Type B pancreatic cell (in vitro differentiated cells): Measurements from ENCODE around the gene SLC41A3. TPM values are rescaled to one million over a fixed set of nuclear protein-coding genes. Genes with fewer than 3 reads are reported as not detected.
"Not testable (repeated sequence)": the region's sequence is repeated elsewhere in the genome, so short reads cannot be mapped to it uniquely, and the experiment has no call there.

ENCODE experiments used
- DNase-seq: peaks from one replicate; pipeline ENCODE4 v3.0.0; 2021; ENCODE audit warnings: mixed read lengths; ENCODE audit not compliant: unreplicated experiment; ENCODE audit errors: extremely low spot score
- H3K27ac Mint-ChIP-seq: 2 replicates; pipeline ENCODE4 v1.8.0; 2021; ENCODE audit warnings: mild to moderate bottlenecking, mixed read lengths
- H3K27me3 Mint-ChIP-seq: 2 replicates; pipeline ENCODE4 v1.8.0; 2021; ENCODE audit warnings: mixed read lengths
- H3K36me3 Mint-ChIP-seq: 2 replicates; pipeline ENCODE4 v1.8.0; 2021; ENCODE audit warnings: mixed read lengths
- H3K4me1 Mint-ChIP-seq: one replicate; pipeline ENCODE4 v1.8.0; 2021; ENCODE audit warnings: mixed read lengths; ENCODE audit not compliant: unreplicated experiment
- H3K4me3 Mint-ChIP-seq: 2 replicates; pipeline ENCODE4 v1.8.0; 2021; ENCODE audit warnings: mild to moderate bottlenecking, mixed read lengths
- H3K9me3 Mint-ChIP-seq: 2 replicates; pipeline ENCODE4 v1.8.0; 2021; ENCODE audit warnings: mixed read lengths
- CTCF ChIP-seq: fragments of 200-600 bp; sonication (generic); conservative IDR thresholded peaks from 2 replicates; pipeline ENCODE4 v1.5.0; 2021; ENCODE audit warnings: antibody characterized with exemption, mild to moderate bottlenecking
- total RNA-seq: library from RNA; stranded (reverse); gene quantifications from 2 replicates; pipeline ENCODE4 v1.2.1, GENCODE V29; 2021; ENCODE audit warnings: low replicate concordance

Gene SLC41A3
- total RNA-seq, 1 donor from 2014 or later: 56.4 TPM

GRCh38 chr3:125975245-125976002, 108.5 kb downstream of the SLC41A3 start:
- DNase-seq, H3K36me3 Mint-ChIP-seq, H3K4me3 Mint-ChIP-seq, H3K9me3 Mint-ChIP-seq, H3K27ac Mint-ChIP-seq, H3K4me1 Mint-ChIP-seq: not testable (repeated sequence)
- peaks cover 21% of the 10 kb centered on the region for H3K27me3 Mint-ChIP-seq

- not testable (repeated sequence) for DNase-seq, H3K36me3 Mint-ChIP-seq, H3K9me3 Mint-ChIP-seq, H3K4me1 Mint-ChIP-seq
- Mint-ChIP-seq H3K4me3 (peak overlapping the region; percentile 87), H3K27me3 (peaks cover 37% of the 10 kb centered on the region), H3K27ac (peak overlapping the region; percentile 61)
- peak; percentile 82 for TF ChIP-seq CTCF
Measured at GRCh38 chr3:125971997-125972944, 111.7 kb downstream of the SLC41A3 start.

DNA sequence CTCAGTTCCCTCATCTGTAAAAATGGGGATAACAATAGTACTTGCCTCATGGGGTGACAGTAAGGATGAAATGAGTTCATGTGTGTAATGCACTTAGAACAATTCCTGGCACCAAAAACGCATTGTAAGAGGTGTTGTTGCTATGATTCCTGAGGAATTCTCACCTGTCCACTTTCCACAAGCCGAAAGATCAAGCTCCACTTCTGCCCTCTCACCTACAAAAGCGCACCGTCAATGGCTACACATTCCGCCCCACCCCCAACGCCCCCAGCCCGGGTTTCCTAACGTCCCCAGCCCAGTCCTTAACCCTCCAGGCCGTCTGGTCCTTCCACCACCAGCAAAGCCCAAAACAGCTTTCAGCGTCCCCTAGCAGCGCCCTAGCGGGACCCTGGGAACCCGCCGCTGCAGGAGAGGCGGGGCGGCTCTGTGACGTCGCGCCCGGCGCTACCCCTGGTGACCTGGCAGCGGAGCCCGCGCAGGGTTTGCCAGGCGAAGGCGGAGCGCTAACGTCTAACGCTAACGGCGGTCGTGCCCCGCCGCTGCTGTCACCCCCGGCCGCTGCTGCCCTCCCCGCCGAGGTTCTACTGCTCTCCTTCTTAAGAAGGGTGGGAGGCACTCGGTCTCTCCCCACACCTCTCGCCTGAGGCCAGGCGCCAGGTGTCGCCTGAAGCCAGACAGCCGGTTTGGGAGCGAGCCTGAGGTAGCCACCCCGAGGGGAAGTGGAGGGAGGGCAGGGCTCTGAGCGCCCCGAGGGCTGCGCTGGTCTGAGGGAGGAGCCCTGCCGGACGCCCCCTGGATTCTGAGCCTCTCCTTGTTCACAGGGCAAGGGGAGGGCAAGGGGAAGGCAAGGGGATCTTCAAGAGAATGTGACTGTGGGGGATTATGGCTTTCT, 115.0 kb downstream of the SLC41A3 start, which contains the start of gene ROPN1B:
Gene ROPN1B, plus strand, starts transcription at position 478 of the 892 bp plus-strand sequence. CDS start 2,877 bp downstream, outside the sequence.
- not testable (repeated sequence) for H3K9me3 Mint-ChIP-seq, DNase-seq, H3K27ac Mint-ChIP-seq, H3K4me1 Mint-ChIP-seq, H3K36me3 Mint-ChIP-seq
- Mint-ChIP-seq H3K4me3 (peak within 1 kb of the TSS; percentile 74), H3K27me3 (peaks cover 41% of the 10 kb centered on the region)

DNA sequence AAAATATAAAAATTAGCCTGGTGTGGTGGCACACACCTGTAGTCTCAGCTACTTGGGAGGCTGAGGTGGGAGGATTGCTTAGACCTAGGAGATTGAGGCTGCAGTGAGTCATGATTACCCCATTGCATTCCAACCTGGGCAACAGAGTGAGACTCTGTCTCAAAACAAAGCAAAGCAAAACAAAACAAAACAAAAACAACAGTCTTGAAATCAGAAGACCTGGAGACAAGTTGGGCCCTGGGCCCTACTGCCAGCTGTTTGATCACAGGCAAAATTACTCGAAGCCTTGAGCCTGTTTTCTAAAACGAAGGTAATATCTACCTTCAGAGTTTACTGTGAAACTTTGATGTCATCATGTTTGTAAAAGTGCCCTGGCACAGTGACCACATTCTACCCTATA, 115.8 kb downstream of the SLC41A3 start:
- not testable (repeated sequence) for H3K36me3 Mint-ChIP-seq, H3K4me1 Mint-ChIP-seq
- peaks cover 44% of the 10 kb centered on the region for H3K27me3 Mint-ChIP-seq

GRCh38 chr3:125967156-125967555, 116.8 kb downstream of the SLC41A3 start:
- no peak overlapping the region for H3K27ac Mint-ChIP-seq
- no peak overlapping the region for H3K4me3 Mint-ChIP-seq
- peaks cover 40% of the 10 kb centered on the region for H3K27me3 Mint-ChIP-seq
- TF ChIP-seq CTCF: no peak
- DNase-seq: no peak
- H3K4me1 Mint-ChIP-seq: peaks cover 4% of the 10 kb centered on the region
- no peaks in the 10 kb centered on the region for H3K9me3 Mint-ChIP-seq
- H3K36me3 Mint-ChIP-seq: no peaks in the 10 kb centered on the region

More for the DNA sequence above, 115.8 kb downstream of the SLC41A3 start:
- not testable (repeated sequence) for DNase-seq, H3K9me3 Mint-ChIP-seq, H3K27ac Mint-ChIP-seq, H3K4me3 Mint-ChIP-seq

DNA sequence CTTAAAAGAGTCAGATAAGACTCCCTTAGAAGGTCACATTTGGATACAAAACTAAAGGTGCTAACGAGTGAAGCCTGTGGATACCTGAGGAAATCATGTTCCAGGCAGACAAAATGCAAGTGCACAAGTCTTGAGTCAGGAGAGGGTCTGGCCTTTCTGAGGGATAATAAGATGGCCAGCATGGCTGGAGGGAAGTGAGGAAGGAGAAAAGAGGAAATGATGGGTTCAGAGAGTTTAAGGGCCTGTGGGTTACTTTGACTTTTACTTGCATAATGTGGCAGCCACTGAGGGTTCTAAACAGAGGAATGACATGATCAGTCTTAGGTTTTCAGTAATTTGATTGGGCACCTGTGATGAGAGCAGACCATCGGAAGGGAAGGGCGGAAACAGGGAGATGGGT, 118.4 kb downstream of the SLC41A3 start:
- peaks cover 24% of the 10 kb centered on the region for H3K27me3 Mint-ChIP-seq
- no peak for DNase-seq
- H3K4me1 Mint-ChIP-seq: no peaks in the 10 kb centered on the region
- no peaks in the 10 kb centered on the region for H3K9me3 Mint-ChIP-seq
- no peak overlapping the region for H3K27ac Mint-ChIP-seq
- H3K4me3 Mint-ChIP-seq: no peak overlapping the region
- TF ChIP-seq CTCF: no peak
- H3K36me3 Mint-ChIP-seq: no peaks in the 10 kb centered on the region

DNA sequence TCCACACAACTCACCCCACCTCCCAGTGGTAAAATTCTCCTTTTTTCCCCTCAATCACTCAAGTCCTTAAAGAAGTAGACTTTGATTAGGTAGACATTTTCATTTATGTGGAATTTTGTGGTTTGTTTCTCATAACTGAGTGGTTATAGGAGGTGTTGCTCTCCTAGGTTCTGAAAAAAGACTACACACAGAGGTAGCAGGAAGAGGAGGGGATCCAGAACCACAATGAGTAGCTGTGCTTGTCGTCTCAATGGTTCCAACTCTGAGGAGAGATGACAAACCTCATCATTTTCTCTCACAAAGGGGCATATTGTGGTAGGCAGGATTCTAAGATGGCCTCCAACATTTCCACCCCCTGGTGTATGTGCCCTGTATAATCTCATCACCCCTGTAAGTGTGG, 120.1 kb downstream of the SLC41A3 start:
- not testable (repeated sequence) for H3K36me3 Mint-ChIP-seq, H3K4me1 Mint-ChIP-seq, H3K27ac Mint-ChIP-seq, H3K9me3 Mint-ChIP-seq, H3K4me3 Mint-ChIP-seq, DNase-seq
- peaks cover 18% of the 10 kb centered on the region for H3K27me3 Mint-ChIP-seq
